Measurements from ENCODE around the gene CIB1. TPM values are rescaled to one million over a fixed set of nuclear protein-coding genes. Genes with fewer than 3 reads are reported as not detected.
"Not testable (repeated sequence)": the region's sequence is repeated elsewhere in the genome, so short reads cannot be mapped to it uniquely, and the experiment has no call there.

CIB1 gene
- total RNA-seq = 100 to 1,000 TPM; 114 to 150 TPM

GRCh38 chr15:90233387-90234095 lies at the start of gene CIB1:
Gene CIB1 (minus strand): TSS chr15:90233941. CDS start chr15:90233885, 56 bp downstream.
- Mint-ChIP-seq H3K36me3 (peaks cover 29 to 36% of the 10 kb centered on the region in 2 donors), H3K9me3 (no peaks in the 10 kb centered on the region), H3K27ac (peak within 1 kb of the TSS; percentile 85 to 95)
- peak; percentile 87 to 91 for ATAC-seq
- DNase-seq (ENCODE audit: low spot score in 2 of 2) = peak; percentile 97 to 98

- not testable (repeated sequence) for DNase-seq (ENCODE audit: low spot score in 2 of 2); H3K36me3 Mint-ChIP-seq; H3K27ac Mint-ChIP-seq; ATAC-seq; H3K9me3 Mint-ChIP-seq
Measured at GRCh38 chr15:90281637-90282036, 47.9 kb upstream of the CIB1 start.

- H3K36me3 Mint-ChIP-seq; ATAC-seq; H3K27ac Mint-ChIP-seq; DNase-seq (ENCODE audit: low spot score in 2 of 2); H3K9me3 Mint-ChIP-seq: not testable (repeated sequence)
Measured at GRCh38 chr15:90280743-90281142, 47.0 kb upstream of the CIB1 start.

- H3K27ac Mint-ChIP-seq; DNase-seq (ENCODE audit: low spot score in 2 of 2); H3K9me3 Mint-ChIP-seq; ATAC-seq: not testable (repeated sequence)
- peaks cover 5 to 11% of the 10 kb centered on the region in 2 donors for H3K36me3 Mint-ChIP-seq
Measured at GRCh38 chr15:90278467-90278866, 44.7 kb upstream of the CIB1 start.

- H3K9me3 Mint-ChIP-seq = no peaks in the 10 kb centered on the region
- H3K36me3 Mint-ChIP-seq = peaks cover 31 to 32% of the 10 kb centered on the region in 2 donors
- H3K27ac Mint-ChIP-seq = peak overlapping the region; percentile 73 to 77
- ATAC-seq (no peak), DNase-seq (ENCODE audit: low spot score in 2 of 2) (no peak)
Measured at GRCh38 chr15:90271459-90272166, 37.9 kb upstream of the CIB1 start.

- H3K36me3 Mint-ChIP-seq = peaks cover 26 to 42% of the 10 kb centered on the region in 2 donors
- ATAC-seq = no peak
- H3K27ac Mint-ChIP-seq = peak overlapping the region; percentile 73 to 77
- H3K9me3 Mint-ChIP-seq = no peaks in the 10 kb centered on the region
- DNase-seq (ENCODE audit: low spot score in 2 of 2) = no peak
Measured at GRCh38 chr15:90270502-90271150, 36.9 kb upstream of the CIB1 start.

- Mint-ChIP-seq H3K36me3 (peaks cover 26 to 52% of the 10 kb centered on the region in 2 donors), H3K27ac (peak overlapping the region in 1 of 2 donors; percentile 77), H3K9me3 (no peaks in the 10 kb centered on the region)
- ATAC-seq (no peak), DNase-seq (ENCODE audit: low spot score in 2 of 2) (no peak)
Measured at GRCh38 chr15:90268415-90268814, 34.7 kb upstream of the CIB1 start.

- peaks cover 26 to 52% of the 10 kb centered on the region in 2 donors for H3K36me3 Mint-ChIP-seq
- no peak for ATAC-seq
- no peak for DNase-seq (ENCODE audit: low spot score in 2 of 2)
- H3K27ac Mint-ChIP-seq = peak overlapping the region; percentile 96
- no peaks in the 10 kb centered on the region for H3K9me3 Mint-ChIP-seq
Measured at GRCh38 chr15:90266485-90266884, 32.7 kb upstream of the CIB1 start.

- H3K27ac Mint-ChIP-seq = peak overlapping the region; percentile 96
- peak in 1 of 2 donors; percentile 59 for DNase-seq (ENCODE audit: low spot score in 2 of 2)
- peak; percentile 44 to 46 for ATAC-seq
- H3K9me3 Mint-ChIP-seq = no peaks in the 10 kb centered on the region
- H3K36me3 Mint-ChIP-seq = peaks cover 23 to 48% of the 10 kb centered on the region in 2 donors
Measured at GRCh38 chr15:90266061-90266431, 32.3 kb upstream of the CIB1 start.

GRCh38 chr15:90265271-90266060 lies 31.7 kb upstream of the CIB1 start, which contains the start of gene NGRN:
Gene NGRN (plus strand): TSS chr15:90265672. CDS start chr15:90265713, 41 bp downstream.
- peak within 1 kb of the TSS; percentile 96 for H3K27ac Mint-ChIP-seq
- H3K9me3 Mint-ChIP-seq = no peaks in the 10 kb centered on the region
- DNase-seq (ENCODE audit: low spot score in 2 of 2) = peak; percentile 87 to 92
- H3K36me3 Mint-ChIP-seq = peaks cover 22 to 46% of the 10 kb centered on the region in 2 donors
- ATAC-seq = peak; percentile 93 to 94

- H3K9me3 Mint-ChIP-seq = no peaks in the 10 kb centered on the region
- peaks cover 21 to 38% of the 10 kb centered on the region in 2 donors for H3K36me3 Mint-ChIP-seq
- ATAC-seq (peak in 1 of 2 donors; percentile 53), DNase-seq (ENCODE audit: low spot score in 2 of 2) (peak; percentile 14 to 58)
- peak overlapping the region; percentile 96 for H3K27ac Mint-ChIP-seq
Measured at GRCh38 chr15:90264671-90265070, 30.9 kb upstream of the CIB1 start.

GRCh38 chr15:90262426-90262825 lies 28.7 kb upstream of the CIB1 start:
- no peak for DNase-seq (ENCODE audit: low spot score in 2 of 2)
- no peak for ATAC-seq
- H3K9me3 Mint-ChIP-seq = no peaks in the 10 kb centered on the region
- H3K27ac Mint-ChIP-seq = no peak overlapping the region
- peaks cover 6 to 26% of the 10 kb centered on the region in 2 donors for H3K36me3 Mint-ChIP-seq

GRCh38 chr15:90261811-90262210 lies 28.1 kb upstream of the CIB1 start:
- no peaks in the 10 kb centered on the region for H3K9me3 Mint-ChIP-seq
- ATAC-seq = no peak
- peaks cover 6 to 26% of the 10 kb centered on the region in 2 donors for H3K36me3 Mint-ChIP-seq
- no peak for DNase-seq (ENCODE audit: low spot score in 2 of 2)
- no peak overlapping the region for H3K27ac Mint-ChIP-seq

- H3K9me3 Mint-ChIP-seq; DNase-seq (ENCODE audit: low spot score in 2 of 2); ATAC-seq; H3K27ac Mint-ChIP-seq: not testable (repeated sequence)
- H3K36me3 Mint-ChIP-seq = peaks cover 6 to 15% of the 10 kb centered on the region in 2 donors
Measured at GRCh38 chr15:90260731-90261130, 27.0 kb upstream of the CIB1 start.

GRCh38 chr15:90259524-90259923 lies 25.8 kb upstream of the CIB1 start:
- DNase-seq (ENCODE audit: low spot score in 2 of 2) (no peak), ATAC-seq (peak in 1 of 2 donors; percentile 73)
- Mint-ChIP-seq H3K36me3 (peaks cover 0 to 3% of the 10 kb centered on the region in 2 donors), H3K27ac (no peak overlapping the region), H3K9me3 (no peaks in the 10 kb centered on the region)

GRCh38 chr15:90257776-90258175 lies 24.0 kb upstream of the CIB1 start:
- H3K9me3 Mint-ChIP-seq = no peaks in the 10 kb centered on the region
- DNase-seq (ENCODE audit: low spot score in 2 of 2) (no peak), ATAC-seq (no peak)
- no peaks in the 10 kb centered on the region for H3K36me3 Mint-ChIP-seq
- H3K27ac Mint-ChIP-seq = no peak overlapping the region

Data from activated naive CD4-positive, alpha-beta T cell treated with anti-CD3 and anti-CD28 coated beads, Interleukin-2, amount 50 U/mL, for 72 hours (primary cell).